ENCODE measurements around the gene PPARG. TPM values are rescaled to one million over a fixed set of nuclear protein-coding genes. Genes with fewer than 3 reads are reported as not detected.

PPARG gene
- total and polyA plus RNA-seq, 2 of the 13 experiments (the other 11 are each of a cell fraction or from before 2014, with no cell fraction given), result 13.9 to 58.3 TPM

DNA sequence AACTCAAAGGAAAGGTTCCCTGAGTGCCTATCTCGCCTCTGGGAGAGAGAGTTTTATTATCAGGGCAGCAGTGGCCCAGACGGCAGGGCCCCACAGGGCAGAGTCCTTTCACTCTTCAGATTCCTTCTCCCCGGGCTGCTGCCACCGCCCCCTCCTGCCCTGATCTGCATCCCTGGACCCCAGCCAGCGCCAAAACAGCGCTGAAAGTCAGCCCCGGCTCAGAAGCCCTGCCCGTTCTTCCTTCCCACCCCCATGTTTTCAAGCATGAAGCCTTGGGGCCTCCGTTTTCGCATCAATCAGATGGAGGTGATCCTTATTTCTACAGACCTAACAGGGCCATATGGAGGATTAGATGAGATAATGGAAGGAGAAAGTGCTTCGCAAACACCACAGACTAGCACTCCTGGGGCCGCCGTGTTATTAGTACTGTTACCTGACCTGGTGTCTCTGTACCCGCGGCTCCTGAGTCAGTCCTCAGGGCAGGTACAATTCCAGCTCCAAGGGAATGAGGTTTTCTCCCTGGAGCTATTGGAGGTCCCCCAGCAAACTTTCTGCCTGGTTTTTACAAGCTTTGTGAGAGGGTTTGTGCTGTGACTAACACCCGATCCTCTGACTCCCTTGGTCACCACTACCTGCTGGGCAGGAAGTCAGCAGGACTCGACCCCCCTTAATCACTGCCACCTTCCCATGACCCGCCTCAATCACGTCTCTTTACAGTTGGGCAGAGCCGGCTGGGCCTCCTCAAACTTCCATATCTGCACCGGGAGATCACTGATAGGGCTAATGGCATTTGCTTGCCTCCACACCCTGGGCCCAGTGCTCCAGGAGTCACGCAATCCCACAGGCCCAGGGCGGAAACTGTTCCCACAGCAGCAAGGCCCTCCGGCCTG lies 156.0 kb downstream of the PPARG start (continued):
- TF ChIP-seq, protein P1, sequence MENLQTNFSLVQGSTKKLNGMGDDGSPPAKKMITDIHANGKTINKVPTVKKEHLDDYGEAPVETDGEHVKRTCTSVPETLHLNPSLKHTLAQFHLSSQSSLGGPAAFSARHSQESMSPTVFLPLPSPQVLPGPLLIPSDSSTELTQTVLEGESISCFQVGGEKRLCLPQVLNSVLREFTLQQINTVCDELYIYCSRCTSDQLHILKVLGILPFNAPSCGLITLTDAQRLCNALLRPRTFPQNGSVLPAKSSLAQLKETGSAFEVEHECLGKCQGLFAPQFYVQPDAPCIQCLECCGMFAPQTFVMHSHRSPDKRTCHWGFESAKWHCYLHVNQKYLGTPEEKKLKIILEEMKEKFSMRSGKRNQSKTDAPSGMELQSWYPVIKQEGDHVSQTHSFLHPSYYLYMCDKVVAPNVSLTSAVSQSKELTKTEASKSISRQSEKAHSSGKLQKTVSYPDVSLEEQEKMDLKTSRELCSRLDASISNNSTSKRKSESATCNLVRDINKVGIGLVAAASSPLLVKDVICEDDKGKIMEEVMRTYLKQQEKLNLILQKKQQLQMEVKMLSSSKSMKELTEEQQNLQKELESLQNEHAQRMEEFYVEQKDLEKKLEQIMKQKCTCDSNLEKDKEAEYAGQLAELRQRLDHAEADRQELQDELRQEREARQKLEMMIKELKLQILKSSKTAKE (CRISPR knock-in tag; IDR thresholded peaks at IDR 0.05; ENCODE audit: borderline replicate concordance), result peak; percentile 64; the same call in 1 of the 2 replicates
- TF ChIP-seq, protein P2, sequence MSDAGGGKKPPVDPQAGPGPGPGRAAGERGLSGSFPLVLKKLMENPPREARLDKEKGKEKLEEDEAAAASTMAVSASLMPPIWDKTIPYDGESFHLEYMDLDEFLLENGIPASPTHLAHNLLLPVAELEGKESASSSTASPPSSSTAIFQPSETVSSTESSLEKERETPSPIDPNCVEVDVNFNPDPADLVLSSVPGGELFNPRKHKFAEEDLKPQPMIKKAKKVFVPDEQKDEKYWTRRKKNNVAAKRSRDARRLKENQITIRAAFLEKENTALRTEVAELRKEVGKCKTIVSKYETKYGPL (CRISPR knock-in tag; IDR thresholded peaks at IDR 0.05), result no peak
- no peak for TF ChIP-seq KMT2B (CRISPR knock-in tag; IDR thresholded peaks at IDR 0.05)
- TF ChIP-seq DNMT1 (CRISPR knock-in tag; IDR thresholded peaks at IDR 0.05), result no peak
- no peak for TF ChIP-seq TP53 (CRISPR knock-in tag; conservative IDR thresholded peaks at IDR 0.05)
- no peak for TF ChIP-seq PHB2 (IDR thresholded peaks at IDR 0.05; ENCODE audit: partially characterized antibody)
- TF ChIP-seq ZNF557 (CRISPR knock-in tag; IDR thresholded peaks at IDR 0.05), result no peak
- TF ChIP-seq KDM3A (CRISPR knock-in tag; IDR thresholded peaks at IDR 0.05; ENCODE audit: low read depth), result no peak
- no peak for TF ChIP-seq RELA (CRISPR knock-in tag; IDR thresholded peaks at IDR 0.05)
- TF ChIP-seq MAZ (IDR thresholded peaks at IDR 0.05; ENCODE audit: borderline replicate concordance, low read depth, low read length), result peak; percentile 61; the same call in 1 of the 2 replicates
- 0 out of 2 replicates have a peak, but pooled peaks have one; percentile 9 for TF ChIP-seq MAZ (CRISPR knock-in tag; IDR thresholded peaks at IDR 0.05; ENCODE audit: low read depth)
- peak; percentile 77 for TF ChIP-seq NFIC (IDR thresholded peaks at IDR 0.05; ENCODE audit: low read length)
- no peak for TF ChIP-seq SCMH1 (CRISPR knock-in tag; IDR thresholded peaks at IDR 0.05; ENCODE audit: borderline replicate concordance)
- TF ChIP-seq, protein P3, sequence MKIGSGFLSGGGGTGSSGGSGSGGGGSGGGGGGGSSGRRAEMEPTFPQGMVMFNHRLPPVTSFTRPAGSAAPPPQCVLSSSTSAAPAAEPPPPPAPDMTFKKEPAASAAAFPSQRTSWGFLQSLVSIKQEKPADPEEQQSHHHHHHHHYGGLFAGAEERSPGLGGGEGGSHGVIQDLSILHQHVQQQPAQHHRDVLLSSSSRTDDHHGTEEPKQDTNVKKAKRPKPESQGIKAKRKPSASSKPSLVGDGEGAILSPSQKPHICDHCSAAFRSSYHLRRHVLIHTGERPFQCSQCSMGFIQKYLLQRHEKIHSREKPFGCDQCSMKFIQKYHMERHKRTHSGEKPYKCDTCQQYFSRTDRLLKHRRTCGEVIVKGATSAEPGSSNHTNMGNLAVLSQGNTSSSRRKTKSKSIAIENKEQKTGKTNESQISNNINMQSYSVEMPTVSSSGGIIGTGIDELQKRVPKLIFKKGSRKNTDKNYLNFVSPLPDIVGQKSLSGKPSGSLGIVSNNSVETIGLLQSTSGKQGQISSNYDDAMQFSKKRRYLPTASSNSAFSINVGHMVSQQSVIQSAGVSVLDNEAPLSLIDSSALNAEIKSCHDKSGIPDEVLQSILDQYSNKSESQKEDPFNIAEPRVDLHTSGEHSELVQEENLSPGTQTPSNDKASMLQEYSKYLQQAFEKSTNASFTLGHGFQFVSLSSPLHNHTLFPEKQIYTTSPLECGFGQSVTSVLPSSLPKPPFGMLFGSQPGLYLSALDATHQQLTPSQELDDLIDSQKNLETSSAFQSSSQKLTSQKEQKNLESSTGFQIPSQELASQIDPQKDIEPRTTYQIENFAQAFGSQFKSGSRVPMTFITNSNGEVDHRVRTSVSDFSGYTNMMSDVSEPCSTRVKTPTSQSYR (CRISPR knock-in tag; IDR thresholded peaks at IDR 0.05; ENCODE audit: borderline replicate concordance), result no peak
- TF ChIP-seq ERF (CRISPR knock-in tag; IDR thresholded peaks at IDR 0.05), result no peak
- TF ChIP-seq, protein P4, sequence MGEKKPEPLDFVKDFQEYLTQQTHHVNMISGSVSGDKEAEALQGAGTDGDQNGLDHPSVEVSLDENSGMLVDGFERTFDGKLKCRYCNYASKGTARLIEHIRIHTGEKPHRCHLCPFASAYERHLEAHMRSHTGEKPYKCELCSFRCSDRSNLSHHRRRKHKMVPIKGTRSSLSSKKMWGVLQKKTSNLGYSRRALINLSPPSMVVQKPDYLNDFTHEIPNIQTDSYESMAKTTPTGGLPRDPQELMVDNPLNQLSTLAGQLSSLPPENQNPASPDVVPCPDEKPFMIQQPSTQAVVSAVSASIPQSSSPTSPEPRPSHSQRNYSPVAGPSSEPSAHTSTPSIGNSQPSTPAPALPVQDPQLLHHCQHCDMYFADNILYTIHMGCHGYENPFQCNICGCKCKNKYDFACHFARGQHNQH (CRISPR knock-in tag; IDR thresholded peaks at IDR 0.05), result peak; percentile 41
- TF ChIP-seq NCOA5 (CRISPR knock-in tag; IDR thresholded peaks at IDR 0.05), result no peak
- 0 out of 2 replicates have a peak, but pooled peaks have one; percentile 16 for TF ChIP-seq RFX5 (IDR thresholded peaks at IDR 0.05; ENCODE audit: low read depth, low read length)
- no peak for TF ChIP-seq SMARCE1 (IDR thresholded peaks at IDR 0.05; ENCODE audit: borderline replicate concordance)
- TF ChIP-seq, protein P5, sequence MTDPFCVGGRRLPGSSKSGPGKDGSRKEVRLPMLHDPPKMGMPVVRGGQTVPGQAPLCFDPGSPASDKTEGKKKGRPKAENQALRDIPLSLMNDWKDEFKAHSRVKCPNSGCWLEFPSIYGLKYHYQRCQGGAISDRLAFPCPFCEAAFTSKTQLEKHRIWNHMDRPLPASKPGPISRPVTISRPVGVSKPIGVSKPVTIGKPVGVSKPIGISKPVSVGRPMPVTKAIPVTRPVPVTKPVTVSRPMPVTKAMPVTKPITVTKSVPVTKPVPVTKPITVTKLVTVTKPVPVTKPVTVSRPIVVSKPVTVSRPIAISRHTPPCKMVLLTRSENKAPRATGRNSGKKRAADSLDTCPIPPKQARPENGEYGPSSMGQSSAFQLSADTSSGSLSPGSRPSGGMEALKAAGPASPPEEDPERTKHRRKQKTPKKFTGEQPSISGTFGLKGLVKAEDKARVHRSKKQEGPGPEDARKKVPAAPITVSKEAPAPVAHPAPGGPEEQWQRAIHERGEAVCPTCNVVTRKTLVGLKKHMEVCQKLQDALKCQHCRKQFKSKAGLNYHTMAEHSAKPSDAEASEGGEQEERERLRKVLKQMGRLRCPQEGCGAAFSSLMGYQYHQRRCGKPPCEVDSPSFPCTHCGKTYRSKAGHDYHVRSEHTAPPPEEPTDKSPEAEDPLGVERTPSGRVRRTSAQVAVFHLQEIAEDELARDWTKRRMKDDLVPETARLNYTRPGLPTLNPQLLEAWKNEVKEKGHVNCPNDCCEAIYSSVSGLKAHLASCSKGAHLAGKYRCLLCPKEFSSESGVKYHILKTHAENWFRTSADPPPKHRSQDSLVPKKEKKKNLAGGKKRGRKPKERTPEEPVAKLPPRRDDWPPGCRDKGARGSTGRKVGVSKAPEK (CRISPR knock-in tag; IDR thresholded peaks at IDR 0.05; ENCODE audit: borderline replicate concordance), result no peak

Data from HepG2 (cell line).